Ovary (tissue), 9 donors: ENCODE data around the gene SMARCB1. TPM values are rescaled to one million over a fixed set of nuclear protein-coding genes. Genes with fewer than 3 reads are reported as not detected.

Source experiments
- DNase-seq, 5 donors: peaks; one replicate each; pipeline ENCODE4 v3.0.0-alpha.2; 2019 to 2020
- H3K27ac ChIP-seq, 2 donors: fragments of 200-600 bp; one replicate each; pipeline versions ENCODE4 v1.5.1 to v1.8.0; 2019 to 2022
- H3K27me3 ChIP-seq: fragments of 200-600 bp; one replicate; pipeline ENCODE4 v1.8.0; 2022
- H3K36me3 ChIP-seq: fragments of 200-600 bp; sonication (generic); one replicate; pipeline ENCODE4 v1.5.1; 2019
- H3K4me1 ChIP-seq: one replicate; pipeline ENCODE4 v1.8.1; 2013; ENCODE audit warnings: mild to moderate bottlenecking, moderate library complexity; ENCODE audit not compliant: insufficient read depth
- H3K4me3 ChIP-seq: fragments of 200-600 bp; sonication (generic); one replicate; pipeline ENCODE4 v1.5.1; 2017
- H3K9me3 ChIP-seq, 2 donors: fragments of 200-600 bp in 1 of 2; sonication (generic) in 1 of 2; one replicate each; pipeline versions ENCODE4 v1.5.1 to v1.8.1; 2013 to 2019; ENCODE audit warnings: mild to moderate bottlenecking in 1 of 2, moderate library complexity in 1 of 2
- CTCF ChIP-seq, 3 donors: fragments of 450-650 bp in 2 of 3; fragments of 200-600 bp in 1 of 3; IDR thresholded peaks; one replicate each; pipeline versions ENCODE4 v1.5.1 to v1.8.0; 2016 to 2022; ENCODE audit warnings: antibody characterized with exemption in 3 of 3, mild to moderate bottlenecking in 1 of 3
- EP300 ChIP-seq: sonication (generic); formaldehyde crosslinking; IDR thresholded peaks from one replicate; pipeline ENCODE4 v1.6.1; 2017; ENCODE audit warnings: antibody characterized with exemption
- POLR2A ChIP-seq: fragments of 450-650 bp; IDR thresholded peaks from one replicate; pipeline ENCODE4 v1.6.1; 2017; ENCODE audit warnings: antibody characterized with exemption, mild to moderate bottlenecking, moderate library complexity
- WGBS, 3 donors: extraction: QIAGEN DNeasy Blood & Tissue Kit in 1 of 3; methylation state at CpG; one replicate each; pipeline versions ENCODE4 v1.1.5 to v1.1.7; 2013 to 2017; 5-methylcytosine and 5-hydroxymethylcytosine counted together
- intact Hi-C, 4 donors: fragments of 100-400 bp; cut with DNase I; formaldehyde crosslinking; loops; one replicate each; pipeline versions ENCODE4 v1.11.0 to v1.15.1; 2022 to 2023
- polyA plus RNA-seq, 2 donors: library from polyadenylated mRNA; stranded (reverse); fragments of 200-250 nt in 1 of 2; fragments of 350-450 nt in 1 of 2; fragmentation: Illumina TruSeq in 1 of 2; extraction: RNeasy Lipid Tissue Mini Kit (QIAGEN cat#74804) in 1 of 2; gene quantifications; one replicate each; pipeline ENCODE4 v1.2.3, GENCODE V29; 2013 to 2014
- total RNA-seq, 7 donors: library from RNA; depleted of rRNA in 2 of 7; stranded (reverse); fragments of >200 nt in 2 of 7; fragmentation: NEBNext Ultra II Directional in 3 of 7; extraction: Animal tissue kit (Norgen Biotek cat#: 25700) in 3 of 7; gene quantifications; one replicate each; pipeline versions ENCODE4 v1.1.0 to v1.2.4, GENCODE V29; 2016 to 2023
- donor health status: DM: no; HTN: no; CAD: no; lungs with moderate emphysema.
- donor health status: DM: no; HTN: no; CAD: no.
- donor health status: Bipolar disorder and iron deficiency.
- donor health status: DM: yes; HTN: yes; CAD: no.
- donor health status: DM: no; HTN: no; CAD: no.
- donor health status: DM: yes; HTN: yes; CAD: no.

Gene SMARCB1
- total and polyA plus RNA-seq, 9 donors = 47.1 to 107 (median 87.0) TPM

GRCh38 chr22:23829845-23830372 lies 43.1 kb downstream of the SMARCB1 start:
- H3K27me3 ChIP-seq = no peaks in the 10 kb centered on the region
- no peaks in the 10 kb centered on the region for H3K4me1 ChIP-seq
- H3K36me3 ChIP-seq = no peaks in the 10 kb centered on the region
- DNase-seq = peak in 2 of 5 donors; percentile 3
- H3K9me3 ChIP-seq = no peaks in the 10 kb centered on the region
- 52 to 59% (median 53%) methylated on average over 7 of the region's 7 CpGs for WGBS, 3 donors
- no peak overlapping the region for H3K27ac ChIP-seq
- no peak overlapping the region for H3K4me3 ChIP-seq
- no peak for TF ChIP-seq EP300
- TF ChIP-seq POLR2A = no peak
- no peak for TF ChIP-seq CTCF (IDR thresholded peaks at IDR 0.05)
- intact Hi-C loops = no loop called here

- intact Hi-C loops = no loop called here
- peak in 2 of 5 donors; percentile 12 to 27 for DNase-seq
- no peak overlapping the region for H3K27ac ChIP-seq
- H3K4me1 ChIP-seq = peaks cover 7% of the 10 kb centered on the region
- WGBS, 3 donors = 88 to 94% (median 90%) methylated on average over 8 of the region's 8 CpGs
- H3K4me3 ChIP-seq = no peak overlapping the region
- no peaks in the 10 kb centered on the region for H3K27me3 ChIP-seq
- no peaks in the 10 kb centered on the region for H3K9me3 ChIP-seq
- TF ChIP-seq CTCF (IDR thresholded peaks at IDR 0.05) (no peak), POLR2A (no peak), EP300 (no peak)
- no peaks in the 10 kb centered on the region for H3K36me3 ChIP-seq
These were observed 44.5 kb downstream of the SMARCB1 start for GRCh38 chr22:23831261-23831660.

GRCh38 chr22:23831781-23832180 lies 45.0 kb downstream of the SMARCB1 start:
- peak in 2 of 5 donors; percentile 20 to 31 for DNase-seq
- TF ChIP-seq CTCF (IDR thresholded peaks at IDR 0.05) (no peak), POLR2A (no peak), EP300 (no peak)
- intact Hi-C loops = no loop called here

GRCh38 chr22:23832226-23833016 lies 45.7 kb downstream of the SMARCB1 start:
- Histone ChIP-seq H3K36me3 (no peaks in the 10 kb centered on the region), H3K4me1 (peaks cover 7% of the 10 kb centered on the region), H3K9me3 (no peaks in the 10 kb centered on the region), H3K4me3 (no peak overlapping the region), H3K27ac (no peak overlapping the region), H3K27me3 (no peaks in the 10 kb centered on the region)
- DNase-seq = peak in 3 of 5 donors; percentile 15 to 32 (median 16)
- intact Hi-C loops = no loop called here
- TF ChIP-seq CTCF (IDR thresholded peaks at IDR 0.05) (no peak), POLR2A (no peak), EP300 (no peak)
- WGBS, 3 donors = 73 to 75% (median 74%) methylated on average over 11 of the region's 11 CpGs

More at GRCh38 chr22:23831781-23832180, 45.0 kb downstream of the SMARCB1 start:
- 58 to 89% (median 59%) methylated on average over 10 of the region's 10 CpGs for WGBS, 3 donors
- H3K27ac ChIP-seq = no peak overlapping the region
- peaks cover 7% of the 10 kb centered on the region for H3K4me1 ChIP-seq
- no peaks in the 10 kb centered on the region for H3K36me3 ChIP-seq
- no peaks in the 10 kb centered on the region for H3K9me3 ChIP-seq
- H3K4me3 ChIP-seq = no peak overlapping the region
- H3K27me3 ChIP-seq = no peaks in the 10 kb centered on the region
